ENCODE results near the gene B3GALNT1. TPM values are rescaled to one million over a fixed set of nuclear protein-coding genes. Genes with fewer than 3 reads are reported as not detected.
A peak's percentile ranks its signal among the peaks of the same experiment; 100 is the strongest.

The B3GALNT1 gene
- total and polyA plus RNA-seq, 8 donors = 21.6 to 30.8 (median 27.0) TPM

DNA sequence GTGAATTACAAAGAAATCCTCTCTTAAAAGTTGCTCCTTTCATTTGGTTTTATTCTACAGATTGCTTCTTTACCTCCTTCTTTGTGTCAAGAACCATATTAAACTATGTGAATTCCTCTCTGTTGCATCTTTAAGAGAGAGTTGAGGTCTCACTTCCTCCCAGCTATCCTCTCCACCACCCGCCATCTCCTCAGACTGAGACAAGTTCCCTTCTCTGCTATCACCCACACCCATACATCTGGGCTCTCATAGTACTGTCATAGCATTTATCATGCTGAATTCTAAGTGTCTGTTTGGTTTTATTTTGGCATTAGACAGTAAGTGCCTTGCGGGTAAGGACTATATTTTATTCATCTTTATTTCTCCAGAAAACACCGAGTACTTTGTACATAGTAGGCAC is 54.2 kb downstream of the B3GALNT1 start:
- no peak for ATAC-seq
- Histone ChIP-seq H3K9me3 (no peaks in the 10 kb centered on the region), H3K27me3 (no peaks in the 10 kb centered on the region), H3K27ac (no peak overlapping the region), H3K4me1 (no peaks in the 10 kb centered on the region), H3K36me3 (no peaks in the 10 kb centered on the region), H3K4me3 (no peak overlapping the region)
- TF ChIP-seq, protein P1, sequence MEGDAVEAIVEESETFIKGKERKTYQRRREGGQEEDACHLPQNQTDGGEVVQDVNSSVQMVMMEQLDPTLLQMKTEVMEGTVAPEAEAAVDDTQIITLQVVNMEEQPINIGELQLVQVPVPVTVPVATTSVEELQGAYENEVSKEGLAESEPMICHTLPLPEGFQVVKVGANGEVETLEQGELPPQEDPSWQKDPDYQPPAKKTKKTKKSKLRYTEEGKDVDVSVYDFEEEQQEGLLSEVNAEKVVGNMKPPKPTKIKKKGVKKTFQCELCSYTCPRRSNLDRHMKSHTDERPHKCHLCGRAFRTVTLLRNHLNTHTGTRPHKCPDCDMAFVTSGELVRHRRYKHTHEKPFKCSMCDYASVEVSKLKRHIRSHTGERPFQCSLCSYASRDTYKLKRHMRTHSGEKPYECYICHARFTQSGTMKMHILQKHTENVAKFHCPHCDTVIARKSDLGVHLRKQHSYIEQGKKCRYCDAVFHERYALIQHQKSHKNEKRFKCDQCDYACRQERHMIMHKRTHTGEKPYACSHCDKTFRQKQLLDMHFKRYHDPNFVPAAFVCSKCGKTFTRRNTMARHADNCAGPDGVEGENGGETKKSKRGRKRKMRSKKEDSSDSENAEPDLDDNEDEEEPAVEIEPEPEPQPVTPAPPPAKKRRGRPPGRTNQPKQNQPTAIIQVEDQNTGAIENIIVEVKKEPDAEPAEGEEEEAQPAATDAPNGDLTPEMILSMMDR (IDR thresholded peaks at IDR 0.05) = no peak
- no peak for DNase-seq
- intact Hi-C loops (cut with DNase I) = no loop called here

DNA sequence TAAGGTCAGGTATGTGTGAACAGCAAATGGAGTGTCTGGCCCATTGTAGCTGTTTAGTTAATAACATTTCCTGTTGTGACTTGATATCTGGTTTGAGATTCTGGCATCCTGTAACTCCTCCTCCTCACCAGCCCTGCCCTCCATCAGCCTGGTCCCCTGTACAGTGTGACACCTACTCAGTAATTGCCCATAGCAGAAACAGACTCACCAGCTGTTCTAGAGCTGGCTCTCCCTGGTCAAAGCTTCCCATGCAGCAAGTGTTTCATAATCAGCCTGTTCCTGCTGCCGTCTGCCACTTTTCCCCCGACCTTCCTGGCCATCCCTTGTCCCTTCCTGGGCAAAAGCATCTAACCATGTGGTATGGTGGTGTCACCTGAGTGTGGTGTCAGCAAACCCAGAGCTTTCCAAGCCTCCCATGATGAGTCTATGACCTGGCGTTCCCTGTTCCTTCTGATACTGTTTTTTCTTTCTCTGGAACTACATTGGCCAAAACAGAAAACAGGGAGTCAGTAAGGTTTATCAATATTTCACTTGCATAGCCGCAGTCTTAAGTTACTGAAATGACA is 55.4 kb downstream of the B3GALNT1 start:
- H3K9me3 ChIP-seq = no peaks in the 10 kb centered on the region
- no peak overlapping the region for H3K4me3 ChIP-seq
- no peak for DNase-seq
- TF ChIP-seq, protein P1 (IDR thresholded peaks at IDR 0.05) = no peak
- H3K27me3 ChIP-seq = no peaks in the 10 kb centered on the region
- H3K4me1 ChIP-seq = no peaks in the 10 kb centered on the region
- H3K36me3 ChIP-seq = no peaks in the 10 kb centered on the region
- no peak for ATAC-seq
- H3K27ac ChIP-seq = no peak overlapping the region
- intact Hi-C loops (cut with DNase I) = no loop called here

DNA sequence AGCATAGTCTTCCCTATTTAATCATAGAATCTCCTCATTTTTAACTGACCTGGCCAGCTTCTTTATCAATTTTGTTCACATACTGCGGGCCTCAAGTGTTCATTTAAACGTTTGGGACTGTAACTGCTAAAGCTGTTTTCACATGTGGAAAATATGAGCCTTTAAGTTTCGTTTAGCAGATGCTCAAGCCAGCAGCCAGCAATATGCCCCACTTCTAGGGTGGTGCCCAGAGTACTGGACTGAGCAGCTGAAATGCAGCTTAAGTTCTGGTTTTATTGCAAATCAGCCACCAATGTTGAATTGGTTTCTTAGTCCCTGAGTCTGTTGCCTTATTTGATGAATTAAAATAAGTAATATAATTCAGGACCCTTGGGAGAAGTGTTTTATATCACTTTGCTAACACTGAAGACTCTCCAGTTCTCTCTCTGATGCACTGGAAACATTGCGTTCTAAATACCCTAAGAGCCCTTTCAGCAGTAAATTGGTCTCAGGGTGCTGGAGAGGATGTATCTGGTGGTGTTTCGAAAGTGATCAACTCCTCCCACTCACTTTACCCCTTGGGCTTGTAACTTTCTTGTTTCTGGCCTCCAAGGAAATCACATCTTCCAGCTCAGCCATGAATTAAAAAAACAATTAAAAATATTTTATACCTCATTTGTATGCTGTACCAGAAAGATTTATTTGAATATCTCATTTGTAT is 61.7 kb downstream of the B3GALNT1 start:
- ATAC-seq = no peak
- DNase-seq = no peak
- intact Hi-C loops (cut with DNase I) = no loop called here

DNA sequence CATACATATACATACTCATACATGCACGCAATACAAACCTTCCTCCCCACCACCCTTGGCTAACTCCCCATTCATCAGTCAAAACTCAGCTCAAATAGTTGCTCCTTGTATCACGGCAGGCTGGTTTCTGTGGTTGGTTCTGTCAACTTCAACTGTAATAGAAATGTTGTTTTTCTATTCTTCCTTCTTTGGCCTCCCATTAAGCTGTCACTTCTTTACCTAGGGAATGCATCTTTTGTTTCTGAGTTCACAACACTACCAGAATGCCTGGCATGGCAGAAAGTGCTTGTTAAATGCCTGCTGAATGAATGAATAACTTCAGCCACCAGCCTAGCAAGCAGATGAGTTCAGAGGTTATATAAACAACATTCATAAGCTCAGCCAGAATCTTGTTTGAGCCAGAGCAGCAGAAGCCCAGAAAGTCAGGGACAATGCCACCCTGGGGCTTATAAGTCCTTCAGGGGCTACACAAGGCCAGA is 63.1 kb downstream of the B3GALNT1 start:
- Histone ChIP-seq H3K27ac (no peak overlapping the region), H3K4me1 (no peaks in the 10 kb centered on the region), H3K9me3 (no peaks in the 10 kb centered on the region), H3K4me3 (no peak overlapping the region), H3K27me3 (no peaks in the 10 kb centered on the region), H3K36me3 (no peaks in the 10 kb centered on the region)
- DNase-seq = peak in 1 of 4 donors; percentile 9
- intact Hi-C loops (cut with DNase I) = no loop called here
- TF ChIP-seq, protein P1 (IDR thresholded peaks at IDR 0.05) = no peak
- no peak for ATAC-seq

More for the DNA sequence above, 61.7 kb downstream of the B3GALNT1 start:
- no peaks in the 10 kb centered on the region for H3K36me3 ChIP-seq
- H3K4me3 ChIP-seq = no peak overlapping the region
- H3K27ac ChIP-seq = no peak overlapping the region
- H3K27me3 ChIP-seq = no peaks in the 10 kb centered on the region
- H3K4me1 ChIP-seq = no peaks in the 10 kb centered on the region
- TF ChIP-seq, protein P1 (IDR thresholded peaks at IDR 0.05) = no peak
- no peaks in the 10 kb centered on the region for H3K9me3 ChIP-seq

DNA sequence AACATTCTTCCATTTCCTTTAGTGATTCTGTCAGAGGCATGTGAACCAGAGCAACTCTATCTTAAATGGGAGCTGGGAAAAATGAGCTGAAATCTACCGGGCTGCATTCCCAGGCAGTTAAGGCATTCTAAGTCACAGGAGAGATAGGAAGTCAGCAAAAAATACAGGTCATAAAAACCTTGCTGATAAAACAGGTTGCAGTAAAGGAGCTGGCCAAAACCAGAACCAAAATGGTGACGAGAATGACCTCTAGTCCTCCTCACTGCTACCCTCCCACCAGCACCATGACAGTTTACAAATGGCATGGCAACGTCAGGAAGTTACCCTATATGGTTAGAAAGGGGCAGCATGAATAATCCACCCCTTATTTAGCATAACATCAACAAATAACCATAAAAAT is 66.4 kb downstream of the B3GALNT1 start:
- no peak overlapping the region for H3K4me3 ChIP-seq
- intact Hi-C loops (cut with DNase I) = no loop called here
- H3K27me3 ChIP-seq = no peaks in the 10 kb centered on the region
- no peak overlapping the region for H3K27ac ChIP-seq
- no peaks in the 10 kb centered on the region for H3K36me3 ChIP-seq
- DNase-seq (no peak), ATAC-seq (no peak)
- H3K4me1 ChIP-seq = peaks cover 0 to 18% of the 10 kb centered on the region in 2 donors
- no peaks in the 10 kb centered on the region for H3K9me3 ChIP-seq
- TF ChIP-seq, protein P1 (IDR thresholded peaks at IDR 0.05) = no peak

Measured in left lung (tissue), 10 donors.